IPS-NIHi11 (cell line): Measurements from ENCODE around the gene OTOG.

Experiments used
- DNase-seq: peaks from one replicate; pipeline ENCODE4 v3.0.0; 2012; ENCODE audit warnings: mixed read lengths, low spot score

The OTOG gene

DNA sequence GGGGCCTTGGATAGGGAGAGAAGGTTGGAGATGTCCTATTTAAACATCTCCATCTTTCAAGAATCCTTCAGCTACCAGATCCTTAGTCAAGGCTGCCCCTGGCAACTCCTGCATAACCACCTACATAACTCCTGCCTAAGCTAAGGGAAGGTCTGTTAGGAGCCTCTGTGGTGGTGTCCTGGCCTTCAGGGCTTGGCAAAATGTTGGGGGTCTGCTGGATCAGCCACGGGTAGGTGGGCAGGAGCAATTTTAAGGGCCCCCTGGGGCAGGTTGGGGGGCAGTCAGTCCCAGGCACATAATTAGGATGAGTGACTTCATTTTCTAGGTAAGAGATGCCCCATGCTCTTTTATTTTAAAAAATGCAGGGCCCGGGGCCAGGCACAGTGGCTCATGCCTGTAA lies 28.7 kb upstream of the OTOG start:
- DNase-seq, result no peak

DNA sequence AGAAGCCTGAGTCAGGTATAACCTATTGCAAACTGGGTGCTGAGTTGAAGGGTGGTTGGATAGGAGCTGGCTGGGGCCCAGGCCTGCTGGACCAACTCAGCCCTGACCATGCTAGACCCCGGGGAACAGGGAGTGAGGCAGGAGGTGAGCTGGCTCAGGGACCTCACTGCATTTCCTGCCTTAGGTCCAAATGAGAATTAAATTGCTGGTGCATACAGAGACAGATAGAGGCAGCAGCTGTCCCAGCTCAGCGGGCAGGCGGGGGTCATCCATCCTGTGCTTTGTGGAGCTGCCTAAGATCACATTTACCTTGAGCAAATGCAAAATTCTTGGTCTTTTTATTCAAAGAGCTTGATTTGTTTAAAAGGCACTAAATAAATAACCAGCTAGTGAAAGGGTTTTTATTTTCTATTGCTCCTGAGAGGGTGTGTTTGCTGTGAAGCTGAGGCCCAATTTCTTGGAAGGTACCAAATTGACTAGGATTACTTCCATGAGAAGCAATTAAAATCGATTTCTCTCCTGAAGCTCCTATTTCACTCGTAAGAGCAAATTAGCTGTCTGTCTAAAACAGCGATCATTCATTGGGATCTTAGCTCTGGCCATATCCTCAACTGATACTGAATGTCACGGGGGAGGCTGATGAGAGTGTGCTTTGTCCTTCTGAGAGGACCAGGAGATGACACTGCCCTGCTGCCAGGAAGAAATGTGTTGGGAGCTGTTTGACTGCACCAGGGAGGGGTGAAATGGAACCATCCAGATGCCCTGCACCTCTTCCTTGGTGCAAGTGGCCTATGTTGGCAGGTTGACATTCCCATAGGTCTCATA lies 27.8 kb upstream of the OTOG start:
- DNase-seq, result peak; percentile 40

DNA sequence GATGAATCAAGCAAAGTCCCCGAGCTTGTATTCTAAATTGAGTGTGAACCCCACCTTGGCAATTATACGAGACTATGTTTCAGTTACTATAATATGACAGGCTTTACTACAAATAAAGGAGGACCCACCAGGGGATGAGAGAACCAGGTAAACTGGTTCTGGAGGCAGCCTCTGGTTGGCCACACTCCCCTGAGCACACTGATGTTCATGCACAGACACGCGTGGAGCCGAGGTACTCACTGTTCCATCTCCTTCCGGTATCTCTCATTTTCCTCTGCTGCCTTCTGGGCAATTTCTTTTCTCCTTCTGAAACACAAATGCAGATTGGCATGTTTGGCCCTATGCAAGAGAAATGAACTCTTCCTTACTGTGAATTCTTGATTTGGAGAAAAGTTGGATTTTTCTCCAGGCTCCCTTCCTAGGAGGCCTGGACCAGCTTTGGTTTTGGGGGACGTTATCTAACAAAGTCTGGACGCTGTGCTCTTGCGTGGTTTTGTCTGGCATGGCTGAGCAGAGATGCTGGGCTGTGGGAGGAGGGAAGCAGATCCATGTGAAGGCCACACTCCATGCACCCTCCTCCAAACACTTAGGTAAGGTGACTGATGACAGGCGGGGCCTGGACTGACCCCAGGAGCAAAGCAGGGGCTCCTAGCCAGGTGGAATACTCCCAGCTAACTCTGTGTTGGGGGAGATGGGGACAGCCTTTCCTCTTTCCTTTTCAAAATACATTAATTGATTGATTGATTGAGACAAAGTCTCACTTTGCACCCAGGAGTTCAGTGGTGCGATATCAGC lies 25.8 kb upstream of the OTOG start:
- DNase-seq, result no peak

DNA sequence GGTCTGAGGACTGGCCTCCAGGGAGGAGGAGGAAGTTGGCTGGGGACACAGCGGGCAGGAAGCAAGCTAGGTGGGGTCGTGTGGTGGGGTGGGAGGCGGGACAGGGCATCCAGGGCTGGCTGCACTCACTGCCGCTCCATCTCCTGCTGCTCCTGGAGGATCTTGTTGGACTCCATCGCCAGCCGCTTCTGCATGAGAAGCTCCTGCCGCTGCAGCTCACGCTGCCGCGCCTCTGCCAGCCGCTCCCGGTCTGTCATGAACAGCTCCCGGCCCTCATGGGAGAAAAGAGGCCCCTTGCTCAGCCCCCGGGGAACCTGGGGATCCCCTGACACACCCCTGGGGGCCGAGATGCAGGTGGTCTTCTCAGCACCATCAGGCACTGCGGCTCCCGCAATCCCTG lies 24.4 kb upstream of the OTOG start:
- DNase-seq, result no peak

DNA sequence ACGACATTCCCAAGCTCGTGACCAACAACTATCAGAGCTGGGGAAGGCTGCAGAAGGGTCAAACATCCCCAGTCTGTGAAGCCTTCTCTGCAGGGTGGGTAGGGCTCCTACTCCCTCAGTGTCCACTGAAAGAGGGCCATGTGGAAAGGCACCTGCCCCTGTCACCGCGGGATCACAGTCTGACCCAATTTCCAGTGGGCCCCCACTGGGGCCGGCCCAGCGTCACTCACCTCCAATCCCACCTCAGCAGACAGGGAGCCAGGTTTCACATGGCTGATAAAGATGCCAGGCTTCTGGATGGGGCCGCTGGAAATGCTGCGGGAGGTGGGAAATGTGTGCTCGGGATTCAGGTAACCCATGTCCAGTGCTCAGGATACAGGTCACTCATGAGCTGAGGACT lies 22.8 kb upstream of the OTOG start:
- DNase-seq, result no peak

DNA sequence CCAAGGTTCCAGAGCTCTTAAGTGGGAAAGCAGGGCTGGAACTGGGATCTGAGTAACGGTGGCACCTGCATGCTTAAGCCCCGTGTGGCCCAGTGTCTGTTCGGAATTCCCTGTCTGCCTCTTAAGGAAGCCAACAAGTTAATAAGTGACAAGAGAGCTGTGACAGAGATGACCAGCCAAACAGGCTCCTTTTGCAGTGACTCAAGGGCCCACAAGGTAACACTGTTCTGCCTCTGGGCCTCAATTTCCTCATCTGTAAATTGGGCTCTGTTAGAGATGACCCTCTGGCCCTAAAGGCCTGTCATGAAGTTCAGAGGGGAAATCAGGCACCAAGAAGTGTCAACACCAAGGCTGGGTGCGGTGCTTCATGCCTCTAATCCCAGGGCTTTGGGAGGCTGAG lies 21.5 kb upstream of the OTOG start:
- DNase-seq, result no peak

DNA sequence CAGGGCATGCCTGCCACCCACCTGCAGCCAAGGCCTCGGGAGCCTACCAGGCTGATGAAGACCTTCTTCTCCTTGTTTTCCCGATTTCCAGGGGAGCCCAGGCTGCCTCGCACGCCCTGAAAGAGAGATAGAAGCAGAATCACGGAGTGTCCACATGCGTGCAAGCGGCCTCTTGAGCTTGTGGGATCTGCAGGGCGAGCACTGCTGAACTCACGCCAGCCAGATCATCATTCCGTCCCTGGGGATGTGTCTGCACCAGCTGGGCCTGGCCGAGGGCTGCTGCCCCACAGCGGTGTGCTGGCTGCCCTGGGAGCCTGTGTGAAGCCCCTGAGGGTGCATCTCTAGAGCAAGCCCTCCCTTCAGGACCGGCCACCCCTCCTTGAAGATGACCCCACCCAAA lies 20.7 kb upstream of the OTOG start:
- no peak for DNase-seq

DNA sequence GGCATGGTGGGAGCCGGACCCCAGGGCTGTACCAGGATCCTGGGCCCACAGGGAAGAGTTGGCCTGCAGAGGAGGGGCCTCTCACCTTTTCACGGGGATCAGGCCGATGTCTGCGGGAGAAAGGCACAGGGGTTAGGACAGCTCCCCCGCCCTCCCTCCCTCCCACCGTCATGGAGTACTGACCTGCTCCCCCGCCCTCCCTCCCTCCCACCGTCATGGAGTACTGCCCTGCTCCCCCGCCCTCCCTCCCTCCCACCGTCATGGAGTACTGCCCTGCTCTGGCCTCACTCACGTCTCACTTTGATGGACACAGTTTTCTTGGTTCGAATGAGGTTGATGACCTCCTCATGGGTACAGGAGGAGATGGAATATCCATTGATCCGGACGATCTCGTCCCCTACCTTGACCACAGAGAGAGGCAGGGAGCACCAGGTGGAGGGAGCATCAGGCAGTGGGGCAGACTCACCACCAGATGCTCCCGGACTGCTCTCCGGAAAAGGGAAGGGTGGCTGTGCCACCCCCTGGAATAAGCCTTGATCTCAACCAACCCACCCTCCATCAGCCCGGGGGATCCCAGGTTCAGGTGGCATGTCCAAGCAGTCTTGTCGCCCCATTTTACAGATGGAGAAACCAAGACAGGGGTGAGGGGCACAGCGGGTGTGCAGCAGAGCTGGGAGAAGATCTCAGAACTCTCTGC lies 20.0 kb upstream of the OTOG start:
- DNase-seq, result no peak

DNA sequence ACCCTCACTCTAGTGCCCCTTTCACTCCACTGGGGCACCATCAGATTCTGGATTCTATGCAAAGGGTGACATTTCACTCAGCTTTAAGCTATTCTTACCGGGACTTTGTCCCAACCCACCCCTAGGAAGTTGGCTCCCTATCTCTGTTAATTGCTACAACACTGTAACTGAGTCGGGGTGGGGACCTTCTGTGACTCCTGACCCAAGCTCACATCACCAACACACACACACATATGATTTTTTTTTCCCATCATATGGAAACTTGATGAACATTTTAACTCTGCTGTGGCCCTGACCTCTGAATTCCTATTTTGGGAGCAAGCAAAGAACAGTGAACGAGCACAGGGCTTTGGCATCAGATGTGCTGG lies 19.4 kb upstream of the OTOG start:
- DNase-seq, result no peak

DNA sequence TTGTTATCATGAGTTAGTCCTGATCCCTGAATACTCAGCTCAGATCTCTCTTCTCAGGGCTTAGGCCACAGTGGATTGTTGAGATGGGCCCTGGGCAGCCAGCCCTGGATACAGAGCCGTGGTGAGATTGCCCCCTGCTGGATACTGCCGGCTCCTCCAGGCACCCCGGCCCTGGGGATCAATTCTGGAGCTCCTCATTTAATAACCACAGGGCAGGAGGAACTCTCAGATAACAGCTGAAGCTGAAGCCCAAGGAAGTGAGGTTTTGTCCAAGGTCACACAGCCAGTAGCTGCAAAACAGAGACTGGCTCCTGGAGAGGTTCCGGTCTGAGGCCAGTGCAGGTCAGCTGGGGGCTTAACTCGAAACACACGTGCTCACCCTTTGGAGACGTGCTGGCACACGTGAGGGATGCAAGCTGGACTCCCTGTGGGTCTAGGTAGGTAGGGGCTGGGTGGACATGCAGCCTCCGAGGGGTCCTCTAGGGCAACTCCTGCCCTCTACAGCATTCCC lies 18.8 kb upstream of the OTOG start:
- peak; percentile 91 for DNase-seq

DNA sequence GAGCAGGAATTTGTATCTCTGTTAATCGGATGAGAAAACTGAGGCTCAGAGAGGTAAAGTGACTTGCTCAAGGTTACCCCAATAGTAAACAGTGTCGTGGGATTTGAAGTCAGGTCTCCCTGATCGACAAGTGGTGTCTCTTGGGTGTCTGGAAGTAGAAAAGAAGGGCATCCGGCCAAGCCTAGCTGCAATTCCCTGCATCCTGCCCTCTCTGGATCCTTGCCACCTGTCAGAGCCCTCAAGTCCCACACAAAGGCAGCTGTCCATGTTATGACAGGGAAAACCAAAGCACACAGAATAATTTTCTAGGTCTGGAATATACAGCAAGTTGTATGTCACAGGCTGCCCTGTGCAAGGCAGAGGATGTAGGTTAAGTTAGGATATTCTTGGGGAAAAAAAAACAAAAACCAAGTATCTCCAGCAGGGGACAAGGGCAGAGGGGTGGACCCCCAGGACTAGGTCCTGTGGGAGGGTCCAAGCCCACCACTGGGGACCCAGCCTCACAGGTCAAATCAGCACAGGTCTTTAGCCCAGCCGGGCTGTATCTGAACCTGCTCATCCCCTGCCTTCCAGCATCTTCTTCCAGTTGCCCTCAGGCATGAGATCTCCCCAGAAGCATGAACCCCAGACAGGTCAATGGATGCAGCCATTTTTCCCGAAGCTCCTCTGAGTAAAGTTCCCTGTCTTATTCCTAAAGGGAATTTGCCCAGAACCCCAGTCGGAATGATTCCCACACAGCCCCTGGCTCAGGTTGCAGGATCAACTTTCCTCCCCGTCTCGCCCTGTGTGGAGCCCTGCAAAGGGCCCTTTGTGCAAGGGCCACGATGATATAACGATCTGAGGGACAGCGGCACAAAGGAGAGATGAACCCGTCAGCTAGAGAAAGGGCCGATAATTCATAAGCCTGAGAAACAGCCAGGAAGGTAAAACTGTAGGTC lies 17.9 kb upstream of the OTOG start:
- no peak for DNase-seq

DNA sequence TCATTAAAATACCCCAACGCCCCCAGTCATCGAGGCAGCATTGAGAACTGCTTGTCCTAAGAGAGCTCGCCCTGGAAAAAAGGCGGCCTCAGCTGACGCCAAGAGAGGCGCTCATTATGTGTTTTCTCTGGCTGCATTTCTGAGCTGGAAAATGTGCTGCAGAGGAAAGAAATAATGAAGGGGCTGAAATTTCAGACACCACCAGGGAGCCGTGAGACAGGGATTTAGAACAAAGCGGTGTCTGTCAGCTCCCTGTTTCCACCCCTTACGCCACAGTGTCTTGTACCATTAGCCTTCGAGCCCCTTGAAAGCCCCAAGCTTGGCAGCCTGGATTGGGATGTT lies 17.2 kb upstream of the OTOG start:
- no peak for DNase-seq

DNA sequence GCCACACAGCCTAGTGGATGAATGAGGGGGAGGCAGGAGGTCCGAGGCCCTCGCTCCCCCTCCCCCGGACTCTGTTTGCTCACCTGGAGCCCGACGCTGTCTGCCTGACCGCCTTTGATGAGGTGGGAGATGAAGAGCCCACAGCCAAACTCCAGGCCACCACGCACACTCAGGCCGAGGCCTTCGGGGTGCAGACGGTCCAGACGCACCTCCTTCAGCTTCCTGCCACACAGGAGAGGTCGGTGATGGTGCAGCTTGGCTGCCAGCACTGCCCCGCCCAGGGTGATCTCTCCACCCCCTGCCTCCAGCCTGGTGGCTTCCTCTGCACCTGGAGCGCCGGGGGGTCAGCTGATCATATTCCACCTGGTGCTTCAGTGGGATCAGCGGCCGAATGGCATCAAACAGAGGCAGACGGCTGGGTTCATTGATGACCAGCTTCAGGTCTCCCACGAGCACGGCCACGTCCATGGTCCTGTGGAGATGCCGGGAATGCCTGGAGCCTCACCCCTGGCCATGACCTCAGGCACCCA lies 15.9 kb upstream of the OTOG start:
- no peak for DNase-seq

DNA sequence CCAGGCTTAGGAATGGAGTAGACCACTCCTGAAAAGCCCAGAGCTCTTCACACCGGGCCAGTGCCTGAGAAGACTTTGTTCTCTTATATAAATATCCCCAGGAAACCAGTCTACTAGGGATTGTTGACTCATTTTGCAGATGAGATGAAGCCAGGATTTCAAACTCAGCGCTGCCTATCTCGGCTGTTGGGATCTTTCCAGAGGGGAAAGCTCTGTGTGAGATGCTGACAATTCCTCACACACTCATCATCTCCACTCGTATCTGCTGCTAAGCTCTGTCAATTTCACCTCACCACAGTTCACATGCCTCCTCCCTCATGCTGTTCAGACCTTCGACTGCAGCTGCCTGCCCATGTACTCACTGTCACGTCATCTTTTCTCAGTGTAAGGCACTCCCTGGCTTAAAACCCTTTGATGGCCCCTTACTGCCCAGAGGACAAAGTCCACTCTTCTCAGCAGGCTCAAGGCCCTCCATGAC lies 15.4 kb upstream of the OTOG start:
- DNase-seq, result no peak

DNA sequence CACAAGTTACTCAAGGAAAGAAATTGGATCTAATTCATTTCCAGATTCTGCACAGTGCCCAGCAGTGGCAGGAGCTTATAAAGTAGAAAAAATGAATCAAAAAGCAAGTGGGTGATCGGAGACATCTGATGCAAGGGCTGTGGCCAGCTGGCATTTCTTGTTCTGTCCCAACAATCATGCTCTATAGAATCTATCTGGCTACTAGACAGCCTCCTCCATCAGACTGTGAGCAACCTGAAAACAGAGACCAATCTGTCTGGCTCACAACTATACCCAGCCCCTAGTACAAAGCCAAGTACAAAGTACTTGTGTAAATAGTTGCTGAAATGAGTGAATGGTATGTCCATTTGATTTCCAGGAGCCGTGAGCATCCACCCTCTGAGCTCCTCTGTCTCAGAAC lies 14.3 kb upstream of the OTOG start:
- DNase-seq, result no peak

DNA sequence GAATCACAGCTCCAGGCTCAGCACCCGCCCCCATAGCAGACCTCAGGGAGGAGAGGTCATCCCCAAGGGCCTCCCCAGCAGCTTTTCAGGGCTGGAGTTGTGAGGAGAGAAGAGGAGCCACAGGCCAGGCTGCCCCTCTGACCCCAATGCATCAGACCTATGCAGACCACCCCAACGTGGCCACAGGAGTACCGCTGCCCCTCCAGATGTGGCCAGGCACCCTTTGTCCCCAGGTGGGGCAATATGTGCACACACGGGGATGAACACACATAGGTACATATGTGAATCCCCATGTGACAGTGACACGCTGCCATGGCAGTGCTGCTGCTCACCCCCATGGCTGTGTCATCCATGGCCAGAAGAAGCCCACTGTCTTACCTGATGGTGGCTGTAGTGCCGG lies 13.7 kb upstream of the OTOG start:
- DNase-seq, result no peak

DNA sequence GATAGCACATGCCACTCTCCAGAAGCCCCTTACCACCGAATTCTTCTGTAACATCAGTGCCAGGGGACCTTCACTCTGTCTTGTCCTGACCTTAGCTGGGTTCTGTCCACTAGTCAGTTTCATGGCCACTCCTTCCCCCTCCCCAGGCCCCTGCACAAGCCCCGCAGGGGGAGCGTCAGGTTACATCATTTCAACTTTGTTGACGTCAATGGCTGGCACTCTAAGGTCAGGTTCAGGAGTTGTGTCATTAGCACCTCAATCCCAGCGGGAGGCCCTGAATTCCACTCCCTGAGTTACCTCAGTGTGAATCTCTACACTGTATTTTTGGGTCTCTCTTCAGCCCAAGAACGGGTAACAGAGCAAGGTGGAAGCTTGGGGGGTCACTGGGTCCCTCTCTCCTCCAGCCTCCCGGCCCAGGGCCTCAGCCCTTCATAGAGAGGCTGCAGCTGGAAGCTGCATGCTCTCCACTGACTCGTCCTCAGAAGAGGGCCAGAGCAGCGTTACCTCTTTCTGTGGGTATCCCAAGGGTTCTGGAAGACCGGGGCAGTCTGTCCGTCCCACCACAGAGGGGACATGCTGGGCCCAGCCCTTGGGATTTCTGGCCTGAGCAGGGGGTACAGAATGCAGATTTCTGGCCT lies 13.2 kb upstream of the OTOG start:
- peak; percentile 33 for DNase-seq

DNA sequence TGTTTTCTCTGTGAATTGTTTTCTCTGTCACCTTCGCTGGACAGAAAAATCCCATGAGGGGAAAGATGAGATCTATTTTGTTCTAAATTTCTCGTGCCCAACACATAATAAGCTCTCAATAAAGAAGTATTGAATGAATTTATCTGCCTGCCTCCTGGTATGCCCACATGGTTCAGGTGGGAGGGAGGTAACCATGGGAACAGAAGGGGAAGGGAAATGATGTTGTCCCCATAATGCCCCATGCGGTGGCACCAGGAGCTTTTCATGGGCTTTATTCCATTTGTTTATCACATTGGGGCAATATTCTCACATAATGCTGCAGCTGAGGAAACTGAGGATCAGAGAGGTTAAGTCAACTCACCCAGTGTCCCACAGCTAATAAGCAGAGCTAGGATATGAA lies 11.6 kb upstream of the OTOG start:
- DNase-seq, result no peak

DNA sequence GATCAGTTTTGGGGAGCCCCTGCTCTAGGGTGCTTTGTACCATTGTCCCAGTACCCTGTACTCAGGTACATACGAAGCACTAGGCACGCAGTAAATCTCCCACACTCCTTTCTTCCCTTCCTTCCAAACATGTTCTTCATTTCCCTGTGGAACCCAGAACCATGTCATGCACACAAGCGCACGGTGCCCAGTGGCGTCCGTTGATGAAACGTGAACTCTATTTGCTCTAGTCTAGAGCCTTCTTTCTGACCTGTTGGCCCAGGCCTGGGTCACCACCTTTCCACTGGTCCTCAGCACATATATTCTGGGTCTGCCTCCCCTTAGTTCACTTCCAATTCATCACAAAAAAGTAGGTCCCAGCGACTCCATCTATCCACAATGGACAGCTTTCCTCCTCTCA lies 9.8 kb upstream of the OTOG start:
- DNase-seq, result no peak

DNA sequence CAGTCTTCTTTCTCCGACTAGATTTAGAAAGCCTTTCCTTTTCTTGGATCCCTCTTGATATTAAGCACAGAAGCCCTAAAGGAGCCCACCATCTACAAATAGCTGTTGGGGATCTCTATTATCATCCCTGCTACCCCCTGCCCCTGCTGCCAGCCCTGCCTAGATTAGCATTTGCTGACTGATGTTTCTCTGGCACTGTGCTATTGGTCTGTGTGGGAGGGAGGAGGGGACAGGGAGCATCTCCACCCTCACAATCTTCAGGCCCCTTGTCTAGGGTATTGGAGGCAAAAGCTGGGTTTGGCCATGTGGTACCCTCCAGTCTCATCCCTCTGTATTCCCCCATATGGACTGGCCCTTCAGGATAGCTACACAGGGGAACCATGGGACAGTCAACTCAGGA lies 9.0 kb upstream of the OTOG start:
- DNase-seq, result no peak

DNA sequence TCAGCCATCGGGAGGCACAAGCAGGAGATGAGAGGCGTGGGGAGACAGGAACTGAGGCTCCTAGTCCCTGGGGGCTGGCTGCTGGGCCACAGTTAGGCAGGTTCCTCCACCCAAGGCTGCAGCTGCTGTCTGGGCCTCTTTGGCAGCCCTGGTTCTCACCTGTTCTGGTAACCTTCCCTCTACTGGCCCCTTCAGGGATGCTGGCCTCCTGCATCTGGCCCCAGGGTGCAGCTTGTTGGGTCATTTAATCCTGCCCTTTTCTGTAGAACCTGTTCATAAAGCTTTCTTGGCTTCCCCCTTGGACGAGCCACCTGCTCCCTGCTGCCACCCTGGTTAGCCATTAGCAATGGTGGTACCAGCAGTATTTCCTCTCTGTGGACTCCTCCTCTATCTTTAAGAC lies 8.3 kb upstream of the OTOG start:
- no peak for DNase-seq
